Sigmoid colon (tissue), 7 donors: ENCODE data around the gene RPL5. TPM values are rescaled to one million over a fixed set of nuclear protein-coding genes. Genes with fewer than 3 reads are reported as not detected.

ENCODE experiments used
- DNase-seq: peaks from one replicate; pipeline ENCODE4 v3.0.0-alpha.2; 2019
- H3K27ac ChIP-seq, 4 donors: fragments of 200-600 bp; sonication (generic); one replicate each; pipeline ENCODE4 v1.5.1; 2016 to 2019; ENCODE audit warnings: mild to moderate bottlenecking in 1 of 4
- H3K27me3 ChIP-seq, 3 donors: fragments of 200-600 bp; sonication (generic); one replicate each; pipeline ENCODE4 v1.5.1; 2019; ENCODE audit warnings: mild to moderate bottlenecking in 1 of 3
- H3K36me3 ChIP-seq, 4 donors: fragments of 200-600 bp; sonication (generic); one replicate each; pipeline ENCODE4 v1.5.1; 2016 to 2019
- H3K4me1 ChIP-seq, 4 donors: fragments of 200-600 bp; sonication (generic); one replicate each; pipeline ENCODE4 v1.5.1; 2017 to 2019
- H3K4me3 ChIP-seq, 4 donors: fragments of 200-600 bp; sonication (generic); one replicate each; pipeline ENCODE4 v1.5.1; 2017 to 2019; ENCODE audit warnings: mild to moderate bottlenecking in 2 of 4, moderate library complexity in 1 of 4
- H3K9me3 ChIP-seq, 4 donors: fragments of 200-600 bp in 3 of 4; sonication (generic) in 3 of 4; one replicate each; pipeline versions ENCODE4 v1.5.1 to v1.6.1; 2013 to 2019
- CTCF ChIP-seq, 4 experiments: fragments of 450-650 bp in 3 of 4; fragments of 200-600 bp in 1 of 4; IDR thresholded peaks; one replicate each; pipeline ENCODE4 v1.5.1; 2016 to 2019; ENCODE audit warnings: antibody characterized with exemption in 4 of 4, mild to moderate bottlenecking in 3 of 4, moderate library complexity in 2 of 4
- EP300 ChIP-seq, 4 donors: sonication (generic); formaldehyde crosslinking; IDR thresholded peaks; one replicate each; pipeline ENCODE4 v1.6.1; 2017; ENCODE audit warnings: antibody characterized with exemption in 4 of 4
- POLR2A ChIP-seq, 2 donors: fragments of 450-650 bp; IDR thresholded peaks; one replicate each; pipeline ENCODE4 v1.6.1; 2016; ENCODE audit warnings: antibody characterized with exemption in 2 of 2, mild to moderate bottlenecking in 2 of 2, moderate library complexity in 2 of 2
- POLR2AphosphoS5 ChIP-seq, 4 donors: sonication (generic); formaldehyde crosslinking; IDR thresholded peaks; one replicate each; pipeline ENCODE4 v1.6.1; 2017; ENCODE audit warnings: antibody characterized with exemption in 4 of 4
- WGBS, 2 donors: extraction: QIAGEN DNeasy Blood & Tissue Kit; methylation state at CpG; one replicate each; pipeline ENCODE4 v1.1.7; 2013; 5-methylcytosine and 5-hydroxymethylcytosine counted together
- intact Hi-C: fragments of 100-400 bp; cut with DNase I; formaldehyde crosslinking; loops from one replicate; pipeline ENCODE4 v1.15.1; 2023
- polyA plus RNA-seq, 3 donors: library from polyadenylated mRNA; stranded (reverse); fragments of 200-250 nt; gene quantifications; one replicate each; pipeline ENCODE4 v1.2.3, GENCODE V29; 2013
- total RNA-seq, 4 donors: library from RNA; depleted of rRNA; stranded (reverse); fragments of >200 nt; gene quantifications; one replicate each; pipeline ENCODE4 v1.1.0, GENCODE V29; 2016
- donor health status: healthy with polysubstance abuse.
- donor health status: Bipolar disorder and iron deficiency.
- donor health status: healthy.

RPL5 gene
- total and polyA plus RNA-seq, 7 donors, result 1,392 to 3,236 (median 2,354) TPM

- Histone ChIP-seq H3K27ac (peak overlapping the region in 2 of 4 donors; percentile 98 to 99), H3K36me3 (no peaks in the 10 kb centered on the region), H3K9me3 (no peaks in the 10 kb centered on the region), H3K4me3 (peak overlapping the region in 2 of 4 donors; percentile 63 to 84), H3K4me1 (peaks cover 0 to 20% (median 14%) of the 10 kb centered on the region in 4 donors), H3K27me3 (no peaks in the 10 kb centered on the region)
- intact Hi-C loops, result loop anchor here (10.0 kb wide), 2 partner anchors 178 to 388 kb away; partner anchors contain the start of gene DIPK1A
- WGBS, 2 donors, result 75 to 90% methylated on average over 5 of the region's 5 CpGs
- TF ChIP-seq POLR2AphosphoS5 (IDR thresholded peaks at IDR 0.05) (no peak), POLR2A (IDR thresholded peaks at IDR 0.05) (no peak), CTCF (IDR thresholded peaks at IDR 0.05) (no peak), EP300 (IDR thresholded peaks at IDR 0.05) (no peak)
- DNase-seq, result no peak
These were observed 45.5 kb upstream of the RPL5 start for GRCh38 chr1:92786111-92786901.

GRCh38 chr1:92790081-92790480 lies 41.8 kb upstream of the RPL5 start:
- Histone ChIP-seq H3K4me1 (peaks cover 0 to 5% (median 2%) of the 10 kb centered on the region in 4 donors), H3K27ac (no peak overlapping the region), H3K27me3 (no peaks in the 10 kb centered on the region), H3K4me3 (no peak overlapping the region), H3K36me3 (no peaks in the 10 kb centered on the region), H3K9me3 (no peaks in the 10 kb centered on the region)
- no peak for TF ChIP-seq CTCF (IDR thresholded peaks at IDR 0.05)
- no peak for DNase-seq
- intact Hi-C loops, result no loop called here

GRCh38 chr1:92790867-92791266 lies 41.0 kb upstream of the RPL5 start:
- H3K9me3 ChIP-seq, result no peaks in the 10 kb centered on the region
- H3K4me1 ChIP-seq, result no peaks in the 10 kb centered on the region
- WGBS, 2 donors, result 92 to 96% methylated on average over 2 of the region's 2 CpGs

GRCh38 chr1:92791487-92792066 lies 40.3 kb upstream of the RPL5 start:
- H3K36me3 ChIP-seq, result no peaks in the 10 kb centered on the region
- no peak for TF ChIP-seq EP300 (IDR thresholded peaks at IDR 0.05)
- no peak for TF ChIP-seq CTCF (IDR thresholded peaks at IDR 0.05)
- no peak for TF ChIP-seq POLR2A (IDR thresholded peaks at IDR 0.05)
- no peaks in the 10 kb centered on the region for H3K27me3 ChIP-seq
- no peak overlapping the region for H3K4me3 ChIP-seq
- no peak for DNase-seq
- H3K27ac ChIP-seq, result no peak overlapping the region
- intact Hi-C loops, result no loop called here
- 55 to 73% methylated on average over 7 of the region's 7 CpGs for WGBS, 2 donors
- H3K9me3 ChIP-seq, result no peaks in the 10 kb centered on the region
- H3K4me1 ChIP-seq, result no peaks in the 10 kb centered on the region

More at GRCh38 chr1:92790867-92791266, 41.0 kb upstream of the RPL5 start:
- TF ChIP-seq POLR2A (IDR thresholded peaks at IDR 0.05) (no peak), POLR2AphosphoS5 (IDR thresholded peaks at IDR 0.05) (no peak), CTCF (IDR thresholded peaks at IDR 0.05) (no peak), EP300 (IDR thresholded peaks at IDR 0.05) (no peak)
- no peaks in the 10 kb centered on the region for H3K27me3 ChIP-seq
- intact Hi-C loops, result no loop called here
- H3K27ac ChIP-seq, result no peak overlapping the region
- H3K4me3 ChIP-seq, result no peak overlapping the region
- no peaks in the 10 kb centered on the region for H3K36me3 ChIP-seq
- no peak for DNase-seq
